ENCODE data around the gene TAS1R1. TPM values are rescaled to one million over a fixed set of nuclear protein-coding genes. Genes with fewer than 3 reads are reported as not detected.
A peak's percentile ranks its signal among the peaks of the same experiment; 100 is the strongest.

TAS1R1 gene
- total and polyA plus RNA-seq, 3 experiments from 2014 or later = not detected

DNA sequence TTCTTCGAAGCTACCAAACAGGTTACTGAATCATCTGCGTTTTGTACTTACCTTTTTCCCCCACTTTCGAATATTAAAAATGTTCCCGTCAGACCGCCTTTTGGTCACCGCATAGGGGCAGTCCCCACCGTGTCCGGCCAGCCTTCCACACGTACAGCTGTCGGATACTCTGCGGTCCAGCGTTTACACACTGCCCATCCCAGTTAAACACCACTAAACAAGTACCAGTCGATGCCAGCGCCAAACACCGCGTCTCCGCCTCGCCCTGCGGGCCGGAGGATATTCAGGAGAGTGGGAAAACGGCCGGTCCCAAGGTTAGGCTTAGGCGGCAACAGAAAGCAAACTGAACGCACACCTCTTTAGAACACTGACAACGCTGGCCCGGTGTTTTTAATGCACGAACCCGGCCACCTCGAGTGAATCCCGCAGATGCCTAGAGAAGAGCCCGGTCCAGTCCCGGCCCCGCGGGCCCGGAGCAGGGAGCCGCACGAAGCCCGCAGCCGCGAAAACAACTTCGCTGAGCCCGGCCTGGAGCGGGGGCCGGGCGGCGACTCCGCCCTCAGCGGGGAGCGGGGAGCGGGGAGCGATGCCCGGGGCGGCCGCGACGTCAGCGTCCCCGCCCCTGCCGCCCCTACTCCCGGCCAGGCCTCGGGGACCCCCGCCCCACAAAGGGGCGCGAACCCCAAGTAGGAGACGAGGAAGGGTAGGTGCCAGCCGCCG, 57.7 kb downstream of the TAS1R1 start:
- Mint-ChIP-seq H3K4me3 (peak overlapping the region; percentile 87 to 96 (median 91)), H3K4me1 (peaks cover 20 to 25% (median 23%) of the 10 kb centered on the region in 3 donors), H3K36me3 (peaks cover 0 to 11% (median 0%) of the 10 kb centered on the region in 3 donors), H3K9me3 (no peaks in the 10 kb centered on the region), H3K27ac (peak overlapping the region; percentile 65 to 95 (median 92)), H3K27me3 (peaks cover 0 to 2% of the 10 kb centered on the region in 2 donors)
- H3K4me1 ChIP-seq (ENCODE audit: insufficient read depth, low read length) = peaks cover 12% of the 10 kb centered on the region
- no peaks in the 10 kb centered on the region for H3K27me3 ChIP-seq (ENCODE audit: insufficient read depth, low read length, poor library complexity, severe bottlenecking)
- peak overlapping the region; percentile 81 for H3K27ac ChIP-seq (ENCODE audit: low read depth, low read length)
- ChIA-PET CTCF (interaction anchor here (1.1 to 1.4 kb wide), 3 partner anchors 9 to 89 kb away, joined by 3 to 5 read pairs (median 4); partner anchors contain the start of gene DNAJC11), POLR2A (interaction anchor here (0.8 to 3.1 kb wide), 2 partner anchors 10 to 13 kb away, joined by 3 to 32 read pairs; partner anchors contain the start of gene KLHL21)
- H3K4me3 ChIP-seq (ENCODE audit: low read length) = peak overlapping the region; percentile 93
- DNase-seq = peak in 1 of 5 donors; percentile 3
- no peaks in the 10 kb centered on the region for H3K9me3 ChIP-seq (ENCODE audit: low read length)
- no peaks in the 10 kb centered on the region for H3K36me3 ChIP-seq (ENCODE audit: insufficient read depth, low read length)

DNA sequence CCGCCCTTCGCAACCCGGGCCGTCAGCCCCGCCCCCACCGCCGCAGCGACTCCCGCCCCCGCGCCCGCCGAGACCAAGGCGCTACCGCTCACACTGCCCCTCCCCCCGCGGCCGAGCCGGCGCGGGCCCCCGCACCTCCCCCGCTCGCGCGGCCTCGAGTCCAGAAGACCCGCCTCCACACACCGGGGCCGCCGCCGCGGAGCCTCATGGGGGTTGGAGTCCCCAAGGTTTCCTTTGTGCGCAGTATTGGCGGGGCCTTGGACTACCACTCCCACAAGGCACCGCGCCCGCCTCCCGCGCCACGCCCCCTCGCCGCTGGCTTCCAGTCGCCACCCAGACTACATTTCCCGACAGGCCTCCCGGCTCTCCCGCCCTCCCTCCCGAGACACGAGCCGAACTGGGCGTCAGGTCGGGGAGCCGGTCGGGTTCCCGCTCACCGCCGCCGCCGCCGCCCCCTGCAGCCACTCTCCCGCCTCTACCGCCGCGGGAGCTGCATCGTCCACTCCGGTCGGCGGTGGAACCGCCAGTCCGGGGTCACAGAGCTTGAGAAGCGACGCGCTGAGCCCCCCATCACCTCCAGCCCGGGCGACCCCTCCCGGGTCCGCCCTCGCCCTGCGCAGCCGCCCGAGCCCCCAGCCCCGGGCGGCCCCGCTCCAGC, 58.4 kb downstream of the TAS1R1 start, which contains the start of gene PHF13:
Gene PHF13 (plus strand): TSS at position 371 of the 658 bp plus-strand sequence. CDS start 336 bp downstream, outside the sequence.
- no peaks in the 10 kb centered on the region for H3K9me3 ChIP-seq (ENCODE audit: low read length)
- ChIA-PET POLR2A (interaction anchor here (1.1 to 3.1 kb wide), 2 partner anchors 11 to 14 kb away, joined by 3 to 32 read pairs; partner anchors contain the start of gene KLHL21), CTCF (no interaction called here)
- peak within 1 kb of the TSS; percentile 65 to 95 (median 92) for H3K27ac Mint-ChIP-seq
- H3K27me3 ChIP-seq (ENCODE audit: insufficient read depth, low read length, poor library complexity, severe bottlenecking) = no peaks in the 10 kb centered on the region
- peak; percentile 99 for DNase-seq
- peak within 1 kb of the TSS; percentile 81 for H3K27ac ChIP-seq (ENCODE audit: low read depth, low read length)
- H3K4me1 Mint-ChIP-seq = peaks cover 20 to 25% (median 23%) of the 10 kb centered on the region in 3 donors
- H3K36me3 ChIP-seq (ENCODE audit: insufficient read depth, low read length) = no peaks in the 10 kb centered on the region
- peaks cover 0 to 12% (median 0%) of the 10 kb centered on the region in 3 donors for H3K36me3 Mint-ChIP-seq
- no peaks in the 10 kb centered on the region for H3K9me3 Mint-ChIP-seq
- peaks cover 12% of the 10 kb centered on the region for H3K4me1 ChIP-seq (ENCODE audit: insufficient read depth, low read length)
- peaks cover 0 to 2% of the 10 kb centered on the region in 2 donors for H3K27me3 Mint-ChIP-seq
- H3K4me3 Mint-ChIP-seq = peak within 1 kb of the TSS; percentile 90 to 96 (median 92)
- peak within 1 kb of the TSS; percentile 93 for H3K4me3 ChIP-seq (ENCODE audit: low read length)

DNA sequence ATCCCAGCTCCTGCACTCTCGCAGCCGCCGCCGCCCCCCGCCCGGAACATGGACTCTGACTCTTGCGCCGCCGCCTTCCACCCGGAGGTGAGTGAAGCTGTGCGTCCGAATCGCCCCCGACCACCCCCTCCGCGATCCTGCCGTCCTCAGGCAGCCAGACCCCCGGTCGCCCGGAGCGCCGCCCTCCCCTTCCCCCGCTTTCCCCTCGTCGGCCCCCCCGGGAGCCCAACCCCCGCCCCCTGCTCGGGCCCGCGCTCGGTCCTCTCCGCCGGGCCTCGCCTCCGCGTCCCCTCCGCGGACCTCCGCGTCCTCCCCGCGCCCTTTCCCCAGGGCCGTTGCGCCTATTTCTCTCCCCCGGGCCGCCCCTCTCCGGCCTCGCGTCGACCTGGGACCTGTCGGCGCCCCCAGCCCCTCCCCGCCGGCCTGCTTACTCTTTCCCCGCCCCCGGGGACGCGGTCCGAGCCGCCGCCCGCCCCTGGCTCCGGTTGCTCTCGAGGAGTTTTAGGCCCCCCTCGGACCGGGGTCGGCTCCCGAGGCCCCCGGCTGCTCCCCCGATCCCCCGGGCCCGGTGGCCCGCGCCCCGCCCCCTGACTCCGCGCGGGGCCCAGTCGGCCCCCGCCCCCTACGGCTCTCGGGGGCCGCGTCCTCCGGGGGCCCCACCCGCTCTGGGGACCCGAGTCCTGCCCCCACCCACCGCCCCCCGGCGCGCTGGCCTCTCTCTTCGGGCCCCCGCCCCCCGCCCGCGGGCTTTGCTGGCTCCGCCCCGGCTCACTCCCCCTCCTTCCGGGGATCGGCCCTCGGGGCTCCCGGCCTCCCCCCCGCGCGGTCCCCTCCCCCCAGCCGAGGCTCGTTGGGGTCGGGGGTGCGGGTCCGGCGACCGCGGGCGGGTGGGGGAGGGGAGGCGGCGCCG, 59.2 kb downstream of the TAS1R1 start:
- H3K9me3 ChIP-seq (ENCODE audit: low read length) = no peaks in the 10 kb centered on the region
- DNase-seq = peak; percentile 26 to 77 (median 52)
- H3K4me1 Mint-ChIP-seq = peaks cover 20 to 25% (median 23%) of the 10 kb centered on the region in 3 donors
- peak overlapping the region; percentile 46 to 96 (median 92) for H3K4me3 Mint-ChIP-seq
- H3K36me3 ChIP-seq (ENCODE audit: insufficient read depth, low read length) = no peaks in the 10 kb centered on the region
- H3K36me3 Mint-ChIP-seq = peaks cover 0 to 17% (median 0%) of the 10 kb centered on the region in 3 donors
- H3K27ac ChIP-seq (ENCODE audit: low read depth, low read length) = peak overlapping the region; percentile 59
- CTCF ChIA-PET = no interaction called here
- peak overlapping the region; percentile 37 for H3K4me3 ChIP-seq (ENCODE audit: low read length)
- no peaks in the 10 kb centered on the region for H3K27me3 ChIP-seq (ENCODE audit: insufficient read depth, low read length, poor library complexity, severe bottlenecking)
- H3K4me1 ChIP-seq (ENCODE audit: insufficient read depth, low read length) = peaks cover 12% of the 10 kb centered on the region
- no peaks in the 10 kb centered on the region for H3K9me3 Mint-ChIP-seq
- peak overlapping the region in 1 of 8 donors; percentile 38 for H3K27ac Mint-ChIP-seq
- POLR2A ChIA-PET = interaction anchor here (1.1 to 3.1 kb wide), 2 partner anchors 11 to 14 kb away, joined by 3 to 32 read pairs; partner anchors contain the start of gene KLHL21
- H3K27me3 Mint-ChIP-seq = peaks cover 0 to 2% of the 10 kb centered on the region in 2 donors

DNA sequence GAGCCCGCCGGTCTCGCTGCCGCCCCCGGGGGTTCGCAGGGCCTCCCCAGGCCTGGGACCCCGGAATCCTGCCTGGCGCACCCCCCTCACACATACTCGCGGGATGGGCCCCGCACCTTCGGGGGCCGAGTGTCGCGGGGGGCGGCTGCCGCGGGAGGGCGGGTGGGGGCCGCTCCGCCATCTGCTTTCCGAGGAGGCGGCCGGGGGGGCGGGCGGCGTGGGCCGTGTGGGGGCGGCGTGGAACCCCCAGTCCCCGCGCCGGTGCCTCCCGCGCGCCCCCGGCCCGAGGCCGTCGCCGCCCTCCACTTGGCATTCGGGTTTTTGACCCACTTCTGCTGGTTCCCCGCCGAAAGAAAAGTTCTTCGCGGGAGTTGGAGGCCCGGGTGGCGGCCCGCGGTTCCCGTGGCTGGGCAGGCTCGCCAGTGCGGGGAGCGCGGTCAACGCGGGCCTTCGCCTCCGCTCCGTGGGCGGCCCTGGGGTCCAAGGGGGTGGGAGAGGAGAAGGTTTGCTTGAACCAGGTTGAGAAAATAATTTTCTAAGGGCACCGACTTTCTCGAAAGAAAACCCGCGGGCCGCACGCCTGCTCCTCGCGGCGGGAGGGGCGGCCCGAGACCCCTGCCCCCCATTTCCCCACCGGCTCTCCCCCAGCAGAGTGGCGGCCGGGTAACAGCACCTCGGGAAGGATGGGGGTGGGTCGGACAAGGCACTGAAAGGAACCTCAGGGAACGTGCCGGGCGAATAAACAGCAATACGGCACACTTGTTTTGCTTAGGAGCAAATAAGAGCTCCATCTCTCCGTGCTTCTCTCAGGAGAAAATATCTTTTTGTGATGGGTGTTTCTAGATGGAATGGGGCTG, 60.0 kb downstream of the TAS1R1 start:
- peak overlapping the region; percentile 51 for H3K27ac ChIP-seq (ENCODE audit: low read depth, low read length)
- peak overlapping the region; percentile 44 for H3K4me3 ChIP-seq (ENCODE audit: low read length)
- peak in 3 of 5 donors; percentile 7 to 26 (median 13) for DNase-seq
- Mint-ChIP-seq H3K4me3 (peak overlapping the region; percentile 70 to 87 (median 81)), H3K27me3 (peaks cover 0 to 2% of the 10 kb centered on the region in 2 donors), H3K36me3 (peaks cover 0 to 24% (median 2%) of the 10 kb centered on the region in 3 donors), H3K4me1 (peaks cover 20 to 25% (median 23%) of the 10 kb centered on the region in 3 donors), H3K27ac (peak overlapping the region in 5 of 8 donors; percentile 52 to 82 (median 76)), H3K9me3 (no peaks in the 10 kb centered on the region)
- H3K27me3 ChIP-seq (ENCODE audit: insufficient read depth, low read length, poor library complexity, severe bottlenecking) = no peaks in the 10 kb centered on the region
- H3K9me3 ChIP-seq (ENCODE audit: low read length) = no peaks in the 10 kb centered on the region
- peaks cover 12% of the 10 kb centered on the region for H3K4me1 ChIP-seq (ENCODE audit: insufficient read depth, low read length)
- CTCF ChIA-PET = interaction anchor here (0.6 to 2.6 kb wide), 5 partner anchors 9 to 129 kb away, joined by 3 to 7 read pairs (median 4); partner anchors contain the start of genes NOL9 and ZBTB48
- POLR2A ChIA-PET = interaction anchor here (0.6 to 1.3 kb wide), 3 partner anchors 11 to 35 kb away, joined by 3 read pairs; partner anchors contain the start of gene ZBTB48
- peaks cover 5% of the 10 kb centered on the region for H3K36me3 ChIP-seq (ENCODE audit: insufficient read depth, low read length)

DNA sequence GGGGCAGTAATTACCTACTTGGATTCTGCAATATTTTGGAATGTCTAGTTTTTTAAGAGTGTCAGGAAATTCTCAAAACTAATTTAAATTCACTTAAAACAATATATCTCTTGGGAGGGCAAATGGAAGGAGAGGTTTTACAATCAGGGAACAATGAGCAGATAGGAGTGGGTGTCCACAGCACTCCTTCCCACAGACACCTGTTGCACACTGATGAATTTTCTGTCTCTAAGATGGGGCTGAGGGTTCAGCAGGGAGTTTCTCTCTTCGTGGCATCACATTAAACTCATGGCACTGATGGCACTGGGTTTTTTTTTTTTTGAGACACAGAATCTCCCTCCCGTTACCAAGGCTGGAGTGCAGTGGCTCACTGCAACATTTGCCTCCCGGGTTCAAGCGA, 63.9 kb downstream of the TAS1R1 start:
- H3K36me3 ChIP-seq (ENCODE audit: insufficient read depth, low read length) = peaks cover 9% of the 10 kb centered on the region
- Mint-ChIP-seq H3K27me3 (no peaks in the 10 kb centered on the region), H3K9me3 (no peaks in the 10 kb centered on the region), H3K36me3 (peaks cover 2 to 45% (median 4%) of the 10 kb centered on the region in 3 donors), H3K4me1 (peaks cover 11 to 16% (median 12%) of the 10 kb centered on the region in 3 donors), H3K27ac (no peak overlapping the region), H3K4me3 (peak overlapping the region in 1 of 7 donors; percentile 73)
- H3K27me3 ChIP-seq (ENCODE audit: insufficient read depth, low read length, poor library complexity, severe bottlenecking) = no peaks in the 10 kb centered on the region
- DNase-seq = no peak
- no peak overlapping the region for H3K4me3 ChIP-seq (ENCODE audit: low read length)
- CTCF ChIA-PET = interaction anchor here (1.4 to 1.6 kb wide), 2 partner anchors 10 to 11 kb away, joined by 3 read pairs; no protein-coding TSS in a partner anchor
- H3K9me3 ChIP-seq (ENCODE audit: low read length) = no peaks in the 10 kb centered on the region
- POLR2A ChIA-PET = no interaction called here
- no peak overlapping the region for H3K27ac ChIP-seq (ENCODE audit: low read depth, low read length)
- no peaks in the 10 kb centered on the region for H3K4me1 ChIP-seq (ENCODE audit: insufficient read depth, low read length)

DNA sequence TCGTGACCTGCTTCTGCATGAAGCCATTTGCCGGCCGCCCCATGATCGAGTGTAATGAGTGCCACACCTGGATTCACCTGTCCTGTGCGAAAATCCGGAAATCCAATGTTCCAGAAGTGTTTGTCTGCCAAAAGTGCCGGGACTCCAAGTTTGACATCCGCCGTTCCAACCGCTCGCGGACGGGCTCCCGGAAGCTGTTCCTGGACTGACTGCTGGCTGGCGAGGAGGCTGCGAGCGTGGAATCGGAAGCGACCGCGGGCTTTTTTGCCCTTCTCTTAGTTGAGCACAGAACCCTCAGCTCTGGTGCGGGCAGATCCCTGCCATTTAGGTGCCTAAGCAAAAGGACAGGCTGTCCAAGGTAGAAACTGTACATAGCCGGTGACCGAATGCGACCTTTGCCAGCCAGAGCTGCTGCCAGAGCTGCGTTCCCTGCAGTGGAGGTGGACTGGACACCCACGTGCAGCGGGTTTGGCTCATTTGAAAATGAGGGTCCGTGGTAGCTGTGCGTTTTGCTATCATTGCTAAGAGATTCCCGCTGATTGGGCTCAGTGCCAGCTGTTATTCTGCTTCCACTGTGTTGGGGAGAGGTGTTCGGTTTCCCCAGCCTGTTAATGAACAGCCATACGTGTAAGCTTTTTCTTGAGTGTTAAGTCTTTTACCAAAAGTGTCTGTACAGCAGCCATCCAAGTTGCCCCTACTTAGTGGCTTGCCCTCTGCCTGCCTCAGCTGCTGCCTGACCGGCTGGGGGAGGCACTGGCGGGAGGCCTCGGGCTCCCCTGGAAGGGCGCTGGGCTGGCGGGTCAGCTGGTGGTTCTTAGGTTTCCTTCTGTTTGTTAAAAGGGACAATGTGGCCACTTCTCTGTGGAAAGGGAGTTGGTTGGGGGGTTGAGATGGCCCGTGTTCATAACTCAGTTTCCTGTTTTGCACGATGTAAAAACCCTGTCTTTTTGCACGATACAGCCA, 66.6 kb downstream of the TAS1R1 start:
- POLR2A ChIA-PET = interaction anchor here (0.9 kb wide), 1 partner anchor 22 kb away, joined by 3 read pairs; no protein-coding TSS in a partner anchor
- Mint-ChIP-seq H3K4me1 (peaks cover 16 to 21% (median 20%) of the 10 kb centered on the region in 3 donors), H3K27ac (peak overlapping the region in 2 of 8 donors; percentile 17 to 24), H3K9me3 (no peaks in the 10 kb centered on the region), H3K4me3 (peak overlapping the region in 1 of 7 donors; percentile 76), H3K27me3 (no peaks in the 10 kb centered on the region), H3K36me3 (peaks cover 2 to 46% (median 4%) of the 10 kb centered on the region in 3 donors)
- Histone ChIP-seq H3K27me3 (ENCODE audit: insufficient read depth, low read length, poor library complexity, severe bottlenecking) (no peaks in the 10 kb centered on the region), H3K9me3 (ENCODE audit: low read length) (no peaks in the 10 kb centered on the region), H3K27ac (ENCODE audit: low read depth, low read length) (no peak overlapping the region), H3K4me3 (ENCODE audit: low read length) (no peak overlapping the region), H3K36me3 (ENCODE audit: insufficient read depth, low read length) (peaks cover 9% of the 10 kb centered on the region), H3K4me1 (ENCODE audit: insufficient read depth, low read length) (peaks cover 16% of the 10 kb centered on the region)
- CTCF ChIA-PET = interaction anchor here (0.9 to 1.7 kb wide), 3 partner anchors 12 to 25 kb away, joined by 4 to 5 read pairs (median 4); partner anchors contain the start of gene KLHL21
- no peak for DNase-seq
